HEK293 (cell line): ENCODE results near the gene KDM5A.
A peak's percentile ranks its signal among the peaks of the same experiment; 100 is the strongest.

Experiments used
- CTCF ChIA-PET: fragments of 350-600 bp; formaldehyde crosslinking; extraction: SDS; loops from one replicate; lab custom pipeline; 2021; ENCODE audit warnings: antibody characterized with exemption; lab: Yijun Ruan, JAX
- POLR2A ChIA-PET: fragments of 300-600 bp; formaldehyde crosslinking; extraction: SDS; loops from one replicate; lab custom pipeline; 2020; ENCODE audit warnings: antibody characterized with exemption, inconsistent platforms; lab: Yijun Ruan, JAX
- H3K27ac ChIP-seq: fragments of 200-500 bp; sonication (Bioruptor generic); 2 replicates; pipeline ENCODE4 v1.5.1; 2014; ENCODE audit warnings: low read depth, low read length, control low read depth, inconsistent platforms; ENCODE audit errors: extremely low read depth
- H3K36me3 ChIP-seq, 2 experiments: fragments of 200-500 bp in 1 of 2; sonication (Bioruptor generic) in 1 of 2; 1 replicate in 1 of 2; 2 replicates in 1 of 2; pipeline ENCODE4 v1.5.1; 2014 to 2017; ENCODE audit warnings: inconsistent platforms in 2 of 2, low read length in 2 of 2; ENCODE audit not compliant: control insufficient read depth in 2 of 2, insufficient read depth in 1 of 2
- H3K4me1 ChIP-seq: fragments of 200-500 bp; sonication (Bioruptor generic); 2 replicates; pipeline ENCODE4 v1.5.1; 2014; ENCODE audit warnings: mild to moderate bottlenecking, low read length, inconsistent platforms; ENCODE audit not compliant: control insufficient read depth, insufficient read depth
- H3K4me3 ChIP-seq: 2 replicates; pipeline ENCODE4 v1.5.1; 2011; ENCODE audit warnings: low read depth, mild to moderate bottlenecking, control low read depth, low read length, moderate library complexity
- H3K9me3 ChIP-seq: fragments of 200-500 bp; sonication (Bioruptor generic); 2 replicates; pipeline ENCODE4 v1.5.1; 2014; ENCODE audit warnings: low read depth, low read length, inconsistent platforms; ENCODE audit not compliant: control insufficient read depth, insufficient read depth
- BCL11A ChIP-seq: fragments of 450-650 bp; formaldehyde crosslinking; IDR thresholded peaks from 2 replicates; pipeline ENCODE4 v1.5.1; 2016; ENCODE audit warnings: low read depth, missing biosample characterization, missing genetic modification characterization
- GLIS2 ChIP-seq: fragments of 450-650 bp; formaldehyde crosslinking; IDR thresholded peaks from 2 replicates; pipeline ENCODE4 v1.5.1; 2016; ENCODE audit warnings: missing biosample characterization, missing genetic modification characterization
- HOXC10 ChIP-seq: sonication (generic); formaldehyde crosslinking; IDR thresholded peaks from 2 replicates; pipeline ENCODE4 v1.8.1; 2023; ENCODE audit warnings: mild to moderate bottlenecking, missing genetic modification reagents
- KLF10 ChIP-seq: fragments of 450-650 bp; IDR thresholded peaks from 2 replicates; pipeline ENCODE4 v1.5.1; 2018; ENCODE audit warnings: missing biosample characterization, mild to moderate bottlenecking, missing genetic modification characterization
- MYNN ChIP-seq: fragments of 450-650 bp; formaldehyde crosslinking; IDR thresholded peaks from 2 replicates; pipeline ENCODE4 v1.5.1; 2016; ENCODE audit warnings: missing biosample characterization, missing genetic modification characterization, borderline replicate concordance
- OSR2 ChIP-seq: fragments of 450-650 bp; formaldehyde crosslinking; IDR thresholded peaks from 2 replicates; pipeline ENCODE4 v1.5.1; 2016; ENCODE audit warnings: missing biosample characterization, missing genetic modification characterization
- TRIM28 ChIP-seq: IDR thresholded peaks from 2 replicates; pipeline ENCODE4 v1.6.1; 2011; ENCODE audit warnings: low read length, control low read depth, borderline replicate concordance
- ZIC2 ChIP-seq: fragments of 450-650 bp; formaldehyde crosslinking; IDR thresholded peaks from 2 replicates; pipeline ENCODE4 v1.5.1; 2016; ENCODE audit warnings: missing biosample characterization, missing genetic modification characterization
- ZNF146 ChIP-seq: fragments of 450-650 bp; formaldehyde crosslinking; IDR thresholded peaks from 2 replicates; pipeline ENCODE4 v1.5.1; 2016; ENCODE audit warnings: missing biosample characterization, missing genetic modification characterization
- ZNF248 ChIP-seq: fragments of 450-650 bp; formaldehyde crosslinking; IDR thresholded peaks from 2 replicates; pipeline ENCODE4 v1.5.1; 2017; ENCODE audit warnings: missing biosample characterization, missing genetic modification characterization
- ZNF350 ChIP-seq: fragments of 450-650 bp; formaldehyde crosslinking; IDR thresholded peaks from 2 replicates; pipeline ENCODE4 v1.5.0; 2017; ENCODE audit warnings: missing biosample characterization, mild to moderate bottlenecking, missing genetic modification characterization
- ZNF433 ChIP-seq: fragments of 450-650 bp; formaldehyde crosslinking; IDR thresholded peaks from 2 replicates; pipeline ENCODE4 v1.5.1; 2016; ENCODE audit warnings: missing biosample characterization, missing genetic modification characterization, low read depth
- ZNF529 ChIP-seq: fragments of 450-650 bp; formaldehyde crosslinking; IDR thresholded peaks from 2 replicates; pipeline ENCODE4 v1.5.1; 2017; ENCODE audit warnings: missing genetic modification characterization, missing biosample characterization; ENCODE audit not compliant: insufficient replicate concordance
- ZNF677 ChIP-seq: fragments of 450-650 bp; IDR thresholded peaks from 2 replicates; pipeline ENCODE4 v1.5.0; 2018; ENCODE audit warnings: missing biosample characterization, mild to moderate bottlenecking, missing genetic modification characterization, moderate library complexity
- ZNF777 ChIP-seq: fragments of 450-650 bp; formaldehyde crosslinking; IDR thresholded peaks from 2 replicates; pipeline ENCODE4 v1.5.1; 2017; ENCODE audit warnings: missing biosample characterization, missing genetic modification characterization, borderline replicate concordance
- ZNF791 ChIP-seq: fragments of 450-650 bp; formaldehyde crosslinking; IDR thresholded peaks from 2 replicates; pipeline ENCODE4 v1.5.1; 2016; ENCODE audit warnings: missing biosample characterization, missing genetic modification characterization
- TF ChIP-seq, protein P1 (sequence below): fragments of 450-650 bp; formaldehyde crosslinking; IDR thresholded peaks from 2 replicates; pipeline ENCODE4 v1.5.1; 2016; ENCODE audit warnings: missing biosample characterization, missing genetic modification characterization, low read depth
- TF ChIP-seq, protein P2 (sequence below): fragments of 450-650 bp; formaldehyde crosslinking; IDR thresholded peaks from 2 replicates; pipeline ENCODE4 v1.5.1; 2016; ENCODE audit warnings: missing biosample characterization, missing genetic modification characterization
- TF ChIP-seq, protein P3 (sequence below): fragments of 450-650 bp; formaldehyde crosslinking; IDR thresholded peaks from 2 replicates; pipeline ENCODE4 v1.5.1; 2016; ENCODE audit warnings: missing biosample characterization, missing genetic modification characterization, borderline replicate concordance
- TF ChIP-seq, protein P4 (sequence below): fragments of 450-650 bp; formaldehyde crosslinking; IDR thresholded peaks from 2 replicates; pipeline ENCODE4 v1.5.1; 2016; ENCODE audit warnings: missing biosample characterization, missing genetic modification characterization
- TF ChIP-seq, protein P5 (sequence below): fragments of 450-650 bp; formaldehyde crosslinking; IDR thresholded peaks from 2 replicates; pipeline ENCODE4 v1.5.1; 2016; ENCODE audit warnings: missing biosample characterization, missing genetic modification characterization

The KDM5A gene

GRCh38 chr12:254039-254438, 135.1 kb downstream of the KDM5A start:
- H3K36me3 ChIP-seq = no peaks in the 10 kb centered on the region
- no peak overlapping the region for H3K4me3 ChIP-seq
- POLR2A ChIA-PET = no interaction called here

GRCh38 chr12:253116-253831, 135.8 kb downstream of the KDM5A start:
- no peaks in the 10 kb centered on the region for H3K36me3 ChIP-seq
- POLR2A ChIA-PET = no interaction called here
- H3K4me1 ChIP-seq = no peaks in the 10 kb centered on the region
- TF ChIP-seq BCL11A (tag by site-specific recombination) = no peak
- TF ChIP-seq GLIS2 (tag by site-specific recombination) = 0 out of 2 replicates have a peak, but pooled peaks have one; percentile 17
- TF ChIP-seq, protein P1, sequence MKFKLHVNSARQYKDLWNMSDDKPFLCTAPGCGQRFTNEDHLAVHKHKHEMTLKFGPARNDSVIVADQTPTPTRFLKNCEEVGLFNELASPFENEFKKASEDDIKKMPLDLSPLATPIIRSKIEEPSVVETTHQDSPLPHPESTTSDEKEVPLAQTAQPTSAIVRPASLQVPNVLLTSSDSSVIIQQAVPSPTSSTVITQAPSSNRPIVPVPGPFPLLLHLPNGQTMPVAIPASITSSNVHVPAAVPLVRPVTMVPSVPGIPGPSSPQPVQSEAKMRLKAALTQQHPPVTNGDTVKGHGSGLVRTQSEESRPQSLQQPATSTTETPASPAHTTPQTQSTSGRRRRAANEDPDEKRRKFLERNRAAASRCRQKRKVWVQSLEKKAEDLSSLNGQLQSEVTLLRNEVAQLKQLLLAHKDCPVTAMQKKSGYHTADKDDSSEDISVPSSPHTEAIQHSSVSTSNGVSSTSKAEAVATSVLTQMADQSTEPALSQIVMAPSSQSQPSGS (tag by site-specific recombination) = no peak
- no peak for TF ChIP-seq ZNF529 (tag by site-specific recombination)
- TF ChIP-seq ZIC2 (tag by site-specific recombination) = peak; percentile 59
- no peak for TF ChIP-seq ZNF146 (tag by site-specific recombination)
- CTCF ChIA-PET = interaction anchor here (0.7 to 1.4 kb wide), 2 partner anchors 8 to 33 kb away, joined by 3 read pairs; no protein-coding TSS in a partner anchor
- H3K27ac ChIP-seq = no peak overlapping the region
- no peak overlapping the region for H3K4me3 ChIP-seq
- H3K9me3 ChIP-seq = no peaks in the 10 kb centered on the region

More at GRCh38 chr12:254039-254438, 135.1 kb downstream of the KDM5A start:
- no peak overlapping the region for H3K27ac ChIP-seq
- CTCF ChIA-PET = interaction anchor here (0.7 to 1.4 kb wide), 2 partner anchors 8 to 34 kb away, joined by 3 read pairs; partner anchors contain the start of gene SLC6A13
- no peak for TF ChIP-seq MYNN (tag by site-specific recombination)
- TF ChIP-seq, protein P2, sequence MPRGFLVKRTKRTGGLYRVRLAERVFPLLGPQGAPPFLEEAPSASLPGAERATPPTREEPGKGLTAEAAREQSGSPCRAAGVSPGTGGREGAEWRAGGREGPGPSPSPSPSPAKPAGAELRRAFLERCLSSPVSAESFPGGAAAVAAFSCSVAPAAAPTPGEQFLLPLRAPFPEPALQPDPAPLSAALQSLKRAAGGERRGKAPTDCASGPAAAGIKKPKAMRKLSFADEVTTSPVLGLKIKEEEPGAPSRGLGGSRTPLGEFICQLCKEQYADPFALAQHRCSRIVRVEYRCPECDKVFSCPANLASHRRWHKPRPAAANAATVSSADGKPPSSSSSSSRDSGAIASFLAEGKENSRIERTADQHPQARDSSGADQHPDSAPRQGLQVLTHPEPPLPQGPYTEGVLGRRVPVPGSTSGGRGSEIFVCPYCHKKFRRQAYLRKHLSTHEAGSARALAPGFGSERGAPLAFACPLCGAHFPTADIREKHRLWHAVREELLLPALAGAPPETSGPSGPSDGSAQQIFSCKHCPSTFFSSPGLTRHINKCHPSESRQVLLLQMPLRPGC (tag by site-specific recombination) = no peak
- TF ChIP-seq GLIS2 (tag by site-specific recombination) = no peak
- no peak for TF ChIP-seq OSR2 (tag by site-specific recombination)
- TF ChIP-seq, protein P3, sequence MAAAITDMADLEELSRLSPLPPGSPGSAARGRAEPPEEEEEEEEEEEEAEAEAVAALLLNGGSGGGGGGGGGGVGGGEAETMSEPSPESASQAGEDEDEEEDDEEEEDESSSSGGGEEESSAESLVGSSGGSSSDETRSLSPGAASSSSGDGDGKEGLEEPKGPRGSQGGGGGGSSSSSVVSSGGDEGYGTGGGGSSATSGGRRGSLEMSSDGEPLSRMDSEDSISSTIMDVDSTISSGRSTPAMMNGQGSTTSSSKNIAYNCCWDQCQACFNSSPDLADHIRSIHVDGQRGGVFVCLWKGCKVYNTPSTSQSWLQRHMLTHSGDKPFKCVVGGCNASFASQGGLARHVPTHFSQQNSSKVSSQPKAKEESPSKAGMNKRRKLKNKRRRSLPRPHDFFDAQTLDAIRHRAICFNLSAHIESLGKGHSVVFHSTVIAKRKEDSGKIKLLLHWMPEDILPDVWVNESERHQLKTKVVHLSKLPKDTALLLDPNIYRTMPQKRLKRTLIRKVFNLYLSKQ (tag by site-specific recombination) = no peak
- TF ChIP-seq, protein P4, sequence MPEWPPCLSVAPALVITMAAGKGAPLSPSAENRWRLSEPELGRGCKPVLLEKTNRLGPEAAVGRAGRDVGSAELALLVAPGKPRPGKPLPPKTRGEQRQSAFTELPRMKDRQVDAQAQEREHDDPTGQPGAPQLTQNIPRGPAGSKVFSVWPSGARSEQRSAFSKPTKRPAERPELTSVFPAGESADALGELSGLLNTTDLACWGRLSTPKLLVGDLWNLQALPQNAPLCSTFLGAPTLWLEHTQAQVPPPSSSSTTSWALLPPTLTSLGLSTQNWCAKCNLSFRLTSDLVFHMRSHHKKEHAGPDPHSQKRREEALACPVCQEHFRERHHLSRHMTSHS = no peak
- no peak for TF ChIP-seq ZNF677 (tag by site-specific recombination)
- TF ChIP-seq ZNF350 (tag by site-specific recombination) = no peak
- TF ChIP-seq, protein P5, sequence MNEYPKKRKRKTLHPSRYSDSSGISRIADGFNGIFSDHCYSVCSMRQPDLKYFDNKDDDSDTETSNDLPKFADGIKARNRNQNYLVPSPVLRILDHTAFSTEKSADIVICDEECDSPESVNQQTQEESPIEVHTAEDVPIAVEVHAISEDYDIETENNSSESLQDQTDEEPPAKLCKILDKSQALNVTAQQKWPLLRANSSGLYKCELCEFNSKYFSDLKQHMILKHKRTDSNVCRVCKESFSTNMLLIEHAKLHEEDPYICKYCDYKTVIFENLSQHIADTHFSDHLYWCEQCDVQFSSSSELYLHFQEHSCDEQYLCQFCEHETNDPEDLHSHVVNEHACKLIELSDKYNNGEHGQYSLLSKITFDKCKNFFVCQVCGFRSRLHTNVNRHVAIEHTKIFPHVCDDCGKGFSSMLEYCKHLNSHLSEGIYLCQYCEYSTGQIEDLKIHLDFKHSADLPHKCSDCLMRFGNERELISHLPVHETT = no peak
- no peak for TF ChIP-seq ZNF248 (tag by site-specific recombination)
- no peak for TF ChIP-seq HOXC10 (CRISPR knock-in tag)
- TF ChIP-seq ZNF777 (tag by site-specific recombination) = no peak
- TF ChIP-seq ZNF433 (tag by site-specific recombination) = no peak
- TF ChIP-seq KLF10 = no peak
- TF ChIP-seq ZNF791 (tag by site-specific recombination) = no peak
- TF ChIP-seq TRIM28 = no peak
- no peaks in the 10 kb centered on the region for H3K4me1 ChIP-seq
- H3K9me3 ChIP-seq = no peaks in the 10 kb centered on the region
